H9 (cell line): ENCODE results near the gene TRIM65. TPM values are rescaled to one million over a fixed set of nuclear protein-coding genes. Genes with fewer than 3 reads are reported as not detected.

Source experiments
- DNase-seq: peaks from one replicate; pipeline ENCODE4 v3.0.0-alpha.2; 2017
- H2AFZ ChIP-seq: one replicate; pipeline ENCODE4 v1.6.1; 2013; ENCODE audit warnings: mild to moderate bottlenecking, low read length, control low read depth, moderate library complexity
- H2AK5ac ChIP-seq: 2 replicates; pipeline ENCODE4 v1.6.1; 2013; ENCODE audit warnings: low read length, control low read depth, mixed read lengths; ENCODE audit not compliant: insufficient read length
- H2BK120ac ChIP-seq: one replicate; pipeline ENCODE4 v1.6.1; 2013; ENCODE audit warnings: low read depth, mild to moderate bottlenecking, low read length, control low read depth, inconsistent platforms; ENCODE audit not compliant: poor library complexity, severe bottlenecking
- H2BK12ac ChIP-seq: 2 replicates; pipeline ENCODE4 v1.6.1; 2013; ENCODE audit warnings: low read length, control low read depth, mixed read lengths, low read depth; ENCODE audit not compliant: insufficient read length
- H2BK15ac ChIP-seq: 2 replicates; pipeline ENCODE4 v1.6.1; 2013; ENCODE audit warnings: low read depth, low read length, control low read depth
- H2BK20ac ChIP-seq: one replicate; pipeline ENCODE4 v1.6.1; 2013; ENCODE audit warnings: low read depth, mild to moderate bottlenecking, low read length, control low read depth, inconsistent platforms; ENCODE audit not compliant: poor library complexity, severe bottlenecking
- H2BK5ac ChIP-seq: 2 replicates; pipeline ENCODE4 v1.6.1; 2013; ENCODE audit warnings: low read length, control low read depth, mixed read lengths; ENCODE audit not compliant: insufficient read length
- H3K14ac ChIP-seq: 2 replicates; pipeline ENCODE4 v1.6.1; 2013; ENCODE audit warnings: low read length, control low read depth; ENCODE audit not compliant: insufficient read depth
- H3K18ac ChIP-seq: 2 replicates; pipeline ENCODE4 v1.6.1; 2013; ENCODE audit warnings: low read depth, mild to moderate bottlenecking, mixed read lengths, low read length, control low read depth; ENCODE audit not compliant: insufficient read length
- H3K23ac ChIP-seq: 2 replicates; pipeline ENCODE4 v1.6.1; 2013; ENCODE audit warnings: low read length, control low read depth, mixed read lengths, low read depth; ENCODE audit not compliant: insufficient read length
- H3K23me2 ChIP-seq: 2 replicates; pipeline ENCODE4 v1.6.1; 2013; ENCODE audit warnings: low read depth, mild to moderate bottlenecking, mixed read lengths, low read length, control low read depth; ENCODE audit not compliant: insufficient read length, poor library complexity, severe bottlenecking
- H3K27ac ChIP-seq: 2 replicates; pipeline ENCODE4 v1.5.1; 2013; ENCODE audit warnings: low read length, control low read depth, mixed read lengths, low read depth; ENCODE audit not compliant: insufficient read length
- H3K27me3 ChIP-seq: 2 replicates; pipeline ENCODE4 v1.6.1; 2013; ENCODE audit warnings: low read length, control low read depth, inconsistent platforms; ENCODE audit not compliant: insufficient read depth
- H3K4ac ChIP-seq: 2 replicates; pipeline ENCODE4 v1.6.1; 2013; ENCODE audit warnings: low read depth, mild to moderate bottlenecking, control low read depth, inconsistent platforms, low read length, moderate library complexity
- H3K4me1 ChIP-seq: 2 replicates; pipeline ENCODE4 v1.6.1; 2013; ENCODE audit warnings: low read length, control low read depth, inconsistent platforms; ENCODE audit not compliant: insufficient read depth
- H3K4me2 ChIP-seq: 2 replicates; pipeline ENCODE4 v1.6.1; 2013; ENCODE audit warnings: low read length, control low read depth, mixed read lengths; ENCODE audit not compliant: insufficient read length, insufficient read depth
- H3K56ac ChIP-seq: 2 replicates; pipeline ENCODE4 v1.6.1; 2013; ENCODE audit warnings: low read depth, mild to moderate bottlenecking, mixed read lengths, low read length, control low read depth; ENCODE audit not compliant: insufficient read length
- H3K79me1 ChIP-seq: 2 replicates; pipeline ENCODE4 v1.6.1; 2013; ENCODE audit warnings: low read depth, mild to moderate bottlenecking, moderate library complexity, low read length, control low read depth, inconsistent platforms; ENCODE audit not compliant: insufficient read depth, poor library complexity, severe bottlenecking
- H3K79me2 ChIP-seq: 2 replicates; pipeline ENCODE4 v1.6.1; 2013; ENCODE audit warnings: low read length, control low read depth, inconsistent platforms; ENCODE audit not compliant: insufficient read depth
- H3K9ac ChIP-seq: 2 replicates; pipeline ENCODE4 v1.6.1; 2013; ENCODE audit warnings: low read length, control low read depth, mixed read lengths; ENCODE audit not compliant: insufficient read length; ENCODE audit errors: extremely low read depth
- H3K9me3 ChIP-seq: one replicate; pipeline ENCODE4 v1.6.1; 2013; ENCODE audit warnings: low read depth, low read length, inconsistent platforms; ENCODE audit not compliant: control insufficient read depth
- H3T11ph ChIP-seq: one replicate; pipeline ENCODE4 v1.6.1; 2013; ENCODE audit warnings: mild to moderate bottlenecking, low read length, control low read depth, inconsistent platforms
- H4K20me1 ChIP-seq: one replicate; pipeline ENCODE4 v1.6.1; 2013; ENCODE audit not compliant: control insufficient read depth, insufficient read length, insufficient read depth
- H4K5ac ChIP-seq: 2 replicates; pipeline ENCODE4 v1.6.1; 2013; ENCODE audit warnings: low read depth, mild to moderate bottlenecking, mixed read lengths, low read length, control low read depth; ENCODE audit not compliant: insufficient read length
- H4K8ac ChIP-seq: replicated peaks from 2 replicates; pipeline ENCODE4 v1.6.1; 2013; ENCODE audit warnings: low read length, control low read depth, mixed read lengths, low read depth; ENCODE audit not compliant: insufficient read length
- H4K91ac ChIP-seq: 2 replicates; pipeline ENCODE4 v1.6.1; 2013; ENCODE audit warnings: low read depth, mild to moderate bottlenecking, moderate library complexity, mixed read lengths, low read length, control low read depth; ENCODE audit not compliant: insufficient read length
- H3K27ac Mint-ChIP-seq, 3 experiments: 2 replicates in 2 of 3; 3 replicates in 1 of 3; pipeline ENCODE4 v1.8.0; 2020 to 2021; ENCODE audit warnings: mixed read lengths in 3 of 3, mild to moderate bottlenecking in 1 of 3, moderate library complexity in 1 of 3
- H3K27me3 Mint-ChIP-seq: 2 replicates; pipeline ENCODE4 v1.8.0; 2021; ENCODE audit warnings: low read depth, mild to moderate bottlenecking, moderate library complexity, mixed read lengths
- H3K36me3 Mint-ChIP-seq, 3 experiments: 2 replicates in 2 of 3; 3 replicates in 1 of 3; pipeline ENCODE4 v1.8.0; 2020 to 2021; ENCODE audit warnings: low read depth in 3 of 3, mixed read lengths in 3 of 3; ENCODE audit not compliant: insufficient read depth in 1 of 3
- H3K4me1 Mint-ChIP-seq, 2 experiments: 2 replicates each; pipeline ENCODE4 v1.8.0; 2020; ENCODE audit warnings: mixed read lengths in 2 of 2
- H3K4me3 Mint-ChIP-seq, 2 experiments: 2 replicates in 1 of 2; 3 replicates in 1 of 2; pipeline ENCODE4 v1.8.0; 2020 to 2021; ENCODE audit warnings: mild to moderate bottlenecking in 2 of 2, mixed read lengths in 2 of 2, moderate library complexity in 1 of 2
- H3K9me3 Mint-ChIP-seq, 2 experiments: 2 replicates in 1 of 2; 3 replicates in 1 of 2; pipeline ENCODE4 v1.8.0; 2020; ENCODE audit warnings: mild to moderate bottlenecking in 2 of 2, mixed read lengths in 2 of 2, moderate library complexity in 1 of 2
- CTCF ChIP-seq: fragments of 200-600 bp; sonication (generic); conservative IDR thresholded peaks from 3 replicates; pipeline ENCODE4 v1.8.0; 2021; ENCODE audit warnings: antibody characterized with exemption, mild to moderate bottlenecking
- WGBS: extraction: QIAGEN DNeasy Blood & Tissue Kit; methylation state at CpG from one replicate; pipeline ENCODE4 v1.1.7; 2013; ENCODE audit warnings: missing lambda C conversion rate, low lambda C conversion rate, mixed read lengths; ENCODE audit not compliant: insufficient read length; ENCODE audit errors: extremely low coverage; 5-methylcytosine and 5-hydroxymethylcytosine counted together
- total RNA-seq: library from RNA; stranded (reverse); gene quantifications from 2 replicates; pipeline ENCODE4 v1.2.1, GENCODE V29; 2021

TRIM65 gene
- total RNA-seq, 1 experiment from 2014 or later, result 34.1 TPM

GRCh38 chr17:75922173-75922961 is 25.6 kb upstream of the TRIM65 start:
- WGBS, result no CpG with 5 or more reads among the region's 18 CpGs
- no peak overlapping the region for H3K56ac ChIP-seq
- H3K4me1 Mint-ChIP-seq, result no peaks in the 10 kb centered on the region
- no peaks in the 10 kb centered on the region for H3K27me3 Mint-ChIP-seq
- H3K23ac ChIP-seq, result no peak overlapping the region
- H4K5ac ChIP-seq, result no peak overlapping the region
- H4K8ac ChIP-seq, result no peak overlapping the region
- H2BK15ac ChIP-seq, result no peak overlapping the region
- no peak overlapping the region for H3K4me3 Mint-ChIP-seq
- no peaks in the 10 kb centered on the region for H3K79me2 ChIP-seq
- H3K27me3 ChIP-seq, result no peaks in the 10 kb centered on the region
- no peak overlapping the region for H3K9ac ChIP-seq
- H3K18ac ChIP-seq, result no peak overlapping the region
- no peak overlapping the region for H2AFZ ChIP-seq
- no peaks in the 10 kb centered on the region for H3K23me2 ChIP-seq
- H3K9me3 Mint-ChIP-seq, result no peaks in the 10 kb centered on the region
- no peak overlapping the region for H3K27ac ChIP-seq
- H3K4me1 ChIP-seq, result no peaks in the 10 kb centered on the region
- no peak for DNase-seq
- H3K14ac ChIP-seq, result no peak overlapping the region
- H2BK120ac ChIP-seq, result no peak overlapping the region
- H3T11ph ChIP-seq, result no peak overlapping the region
- H3K9me3 ChIP-seq, result no peaks in the 10 kb centered on the region
- H3K4me2 ChIP-seq, result no peak overlapping the region
- no peaks in the 10 kb centered on the region for H4K20me1 ChIP-seq
- H3K27ac Mint-ChIP-seq, result peak overlapping the region in 1 of 3 experiments; percentile 61; a peak in 2 of 7 replicates
- no peak overlapping the region for H2AK5ac ChIP-seq
- H3K79me1 ChIP-seq, result no peaks in the 10 kb centered on the region
- no peak overlapping the region for H3K4ac ChIP-seq
- TF ChIP-seq CTCF, result no peak
- no peak overlapping the region for H4K91ac ChIP-seq
- no peak overlapping the region for H2BK12ac ChIP-seq
- no peak overlapping the region for H2BK5ac ChIP-seq
- no peak overlapping the region for H2BK20ac ChIP-seq
- H3K36me3 Mint-ChIP-seq, result peaks cover 2 to 26% (median 11%) of the 10 kb centered on the region in 3 experiments; a peak in 6 of 7 replicates
